AG08395 (cell line): ENCODE results near the gene BTN1A1.
"Not testable (repeated sequence)": the region's sequence is repeated elsewhere in the genome, so short reads cannot be mapped to it uniquely, and the experiment has no call there.

Experiments used
- DNase-seq: peaks from one replicate; pipeline ENCODE4 v3.0.0; 2012; ENCODE audit warnings: mixed read lengths, low spot score

Gene BTN1A1

GRCh38 chr6:26511033-26511432, 10.9 kb downstream of the BTN1A1 start:
- not testable (repeated sequence) for DNase-seq

DNA sequence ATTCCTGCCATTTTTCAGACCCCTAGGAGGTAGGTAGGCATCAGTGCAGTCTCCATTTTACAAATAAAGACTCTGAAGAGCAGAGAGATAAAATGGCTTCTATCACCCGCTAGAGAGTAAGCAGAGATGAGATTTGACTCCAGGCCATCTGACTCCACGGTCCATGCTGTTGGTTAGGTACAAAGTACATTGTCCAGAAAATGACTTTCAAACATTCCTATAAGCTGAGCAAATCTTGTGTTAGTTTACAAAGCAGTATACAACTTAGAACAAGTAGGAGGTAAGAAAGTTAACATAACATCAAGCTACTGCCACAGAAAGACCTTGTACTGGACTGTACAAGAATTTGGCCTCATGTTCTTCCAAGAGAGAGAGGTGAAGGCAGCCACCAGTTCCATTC, 14.9 kb downstream of the BTN1A1 start:
- no peak for DNase-seq

- DNase-seq = no peak
These were observed 16.7 kb downstream of the BTN1A1 start for GRCh38 chr6:26516481-26517427.

GRCh38 chr6:26519359-26519758, 19.3 kb downstream of the BTN1A1 start:
- no peak for DNase-seq

DNA sequence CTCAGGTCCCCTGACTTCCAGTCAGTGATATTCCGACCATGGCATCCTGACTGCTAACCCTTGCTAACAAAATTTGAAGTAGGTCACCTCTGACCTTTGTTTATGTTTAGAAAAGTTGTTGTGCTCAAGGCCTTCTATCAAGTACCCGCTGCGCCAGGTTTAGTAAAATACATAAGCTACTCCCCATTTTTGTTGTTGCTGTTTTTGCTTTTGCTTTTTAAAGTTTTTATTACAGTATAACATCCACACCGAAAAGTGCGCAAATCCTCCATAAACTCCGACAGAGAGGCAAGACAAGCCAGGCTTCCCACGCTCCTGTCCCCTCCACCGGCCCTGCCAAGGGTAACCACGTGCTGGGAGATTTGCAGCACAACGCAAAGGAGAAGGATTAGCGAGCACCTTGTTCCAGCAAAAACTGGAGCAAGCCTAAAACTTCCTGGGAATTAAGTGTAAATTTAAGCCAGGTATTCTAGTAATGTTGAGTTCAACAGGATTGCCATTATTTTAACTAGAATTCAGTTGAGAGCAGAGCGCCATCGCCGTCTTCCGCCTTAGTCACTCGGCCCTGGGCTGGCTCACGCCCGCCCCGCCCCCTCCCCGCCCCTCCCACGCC, 20.2 kb downstream of the BTN1A1 start:
- DNase-seq = no peak

DNA sequence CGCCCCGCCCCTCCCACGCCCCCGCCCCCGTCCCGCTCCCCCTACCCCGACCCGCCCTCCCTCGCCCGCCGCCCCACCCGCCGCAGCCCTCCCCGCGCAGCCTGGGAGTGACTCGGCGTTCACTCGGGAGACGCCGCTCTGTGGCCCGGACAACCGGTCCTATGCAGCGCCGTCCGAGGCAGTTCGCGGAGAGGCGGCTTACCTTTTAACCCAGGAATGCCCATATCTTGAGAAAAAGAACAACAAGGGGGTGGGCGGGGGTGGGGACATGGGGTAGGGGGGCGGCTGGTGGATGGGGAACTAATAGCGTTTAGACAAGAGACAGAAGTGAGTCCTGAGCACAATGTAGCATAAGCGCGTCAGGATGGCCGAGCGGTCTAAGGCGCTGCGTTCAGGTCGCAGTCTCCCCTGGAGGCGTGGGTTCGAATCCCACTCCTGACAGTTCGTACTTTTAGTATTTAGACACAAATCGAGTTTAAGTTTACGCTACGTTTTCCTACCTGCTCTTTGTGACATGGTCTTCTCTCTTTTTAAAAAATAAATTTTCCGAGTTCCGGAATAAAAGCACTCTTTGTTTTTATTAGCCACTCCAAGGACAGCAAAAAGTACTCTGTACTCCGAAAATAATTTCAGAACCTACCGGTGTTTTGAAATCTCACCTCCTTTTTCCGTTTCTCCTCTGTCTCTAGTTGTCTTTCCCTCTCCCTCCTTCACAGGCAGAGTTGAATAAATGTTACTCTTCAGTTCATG, 20.9 kb downstream of the BTN1A1 start:
- peak; percentile 96 for DNase-seq

DNA sequence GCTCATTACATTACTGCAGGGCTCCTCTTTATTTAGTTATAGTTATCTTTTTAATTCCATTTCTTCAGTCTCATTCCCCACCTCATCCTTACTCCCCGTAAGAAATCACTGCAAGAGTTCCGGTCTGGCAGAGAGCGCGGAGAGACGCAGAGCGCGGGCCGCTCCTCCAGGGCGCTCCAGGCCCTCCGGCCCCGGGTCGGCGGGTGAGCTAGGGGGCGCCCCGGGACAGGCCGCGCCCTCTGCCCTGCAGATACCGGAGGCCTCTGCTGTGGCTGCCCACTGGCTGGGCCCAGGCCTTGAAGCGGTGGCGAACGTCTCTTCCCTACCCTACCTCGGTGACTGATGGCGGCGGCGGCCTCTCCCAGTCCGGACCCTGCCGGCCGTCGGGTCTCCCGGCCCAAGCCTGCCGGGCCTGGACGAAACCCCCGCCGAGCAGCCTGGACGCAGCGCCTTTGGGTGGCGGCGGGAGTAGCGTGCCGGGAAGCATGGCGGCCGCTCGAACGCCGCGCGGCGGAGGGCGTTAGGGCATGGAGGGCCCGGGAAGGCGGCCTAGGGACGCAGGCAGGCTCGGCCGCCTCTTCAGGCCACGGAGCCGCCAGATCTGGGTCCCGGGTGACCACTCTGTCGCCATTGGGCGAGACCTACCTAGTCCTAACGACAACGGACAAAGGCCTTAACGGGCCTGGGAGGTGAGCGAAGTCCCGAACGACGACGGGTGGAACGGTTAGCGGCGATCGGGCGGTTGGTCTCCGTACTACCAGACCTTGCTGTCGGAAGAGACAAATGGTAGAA, 21.7 kb downstream of the BTN1A1 start:
- DNase-seq = peak; percentile 71

GRCh38 chr6:26522486-26523228, 22.6 kb downstream of the BTN1A1 start:
- not testable (repeated sequence) for DNase-seq

DNA sequence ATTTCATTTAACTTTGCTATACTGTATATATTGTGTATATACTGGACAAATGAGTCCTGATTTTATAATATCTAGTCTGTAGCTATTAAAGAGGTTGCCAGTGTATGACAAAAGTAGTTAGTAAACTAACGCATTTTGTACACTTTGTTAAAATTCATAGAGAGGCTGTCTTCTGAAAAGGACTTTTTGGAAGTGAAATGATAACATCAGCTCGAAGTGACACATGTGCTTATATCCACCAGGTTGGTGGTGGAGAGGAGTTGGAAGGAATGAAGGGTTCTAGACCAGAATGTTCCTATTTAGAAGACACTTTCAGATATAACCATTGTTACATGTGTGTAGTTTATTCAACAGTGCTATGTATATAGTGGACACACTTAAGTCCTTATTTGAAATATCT, 24.2 kb downstream of the BTN1A1 start:
- DNase-seq = not testable (repeated sequence)

GRCh38 chr6:26524722-26525370, 24.7 kb downstream of the BTN1A1 start:
- no peak for DNase-seq

DNA sequence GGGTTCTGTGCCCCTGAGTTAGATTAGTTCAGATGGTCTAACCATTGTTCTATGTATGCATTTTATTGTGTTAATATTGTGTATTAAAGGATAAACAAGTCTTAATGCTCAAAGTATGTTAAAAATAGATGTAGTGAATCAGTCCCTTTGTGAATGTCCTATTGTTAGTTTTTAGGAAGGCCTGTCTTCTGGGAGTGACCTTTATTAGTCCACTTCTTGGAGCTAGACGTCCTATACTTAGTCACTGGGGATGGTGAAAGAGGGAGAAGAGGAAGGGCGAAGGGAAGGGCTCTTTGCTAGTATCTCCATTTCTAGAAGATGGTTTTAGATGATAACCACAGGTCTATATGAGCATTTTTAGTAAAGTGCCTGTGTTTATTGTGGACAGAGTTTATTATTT, 25.7 kb downstream of the BTN1A1 start:
- no peak for DNase-seq

DNA sequence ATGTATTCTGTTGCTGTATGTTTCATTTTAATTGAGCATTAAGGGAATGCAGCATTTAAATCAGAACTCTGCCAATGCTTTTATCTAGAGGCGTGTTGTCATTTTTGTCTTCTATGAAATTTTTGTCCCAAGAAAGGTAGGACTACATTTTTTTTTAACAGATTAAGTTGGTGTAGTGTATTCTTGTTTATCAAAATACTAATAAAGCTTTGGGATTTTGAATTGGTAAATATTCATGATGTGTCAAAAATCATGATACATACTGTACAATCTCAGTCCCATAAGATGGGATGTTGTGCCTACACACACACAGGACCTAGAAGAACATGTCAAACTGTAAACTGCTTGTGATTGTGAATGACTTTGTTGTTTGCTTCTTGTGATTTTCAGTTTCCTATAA, 26.8 kb downstream of the BTN1A1 start:
- no peak for DNase-seq

- no peak for DNase-seq
These were observed 30.1 kb downstream of the BTN1A1 start for GRCh38 chr6:26530203-26530602.

DNA sequence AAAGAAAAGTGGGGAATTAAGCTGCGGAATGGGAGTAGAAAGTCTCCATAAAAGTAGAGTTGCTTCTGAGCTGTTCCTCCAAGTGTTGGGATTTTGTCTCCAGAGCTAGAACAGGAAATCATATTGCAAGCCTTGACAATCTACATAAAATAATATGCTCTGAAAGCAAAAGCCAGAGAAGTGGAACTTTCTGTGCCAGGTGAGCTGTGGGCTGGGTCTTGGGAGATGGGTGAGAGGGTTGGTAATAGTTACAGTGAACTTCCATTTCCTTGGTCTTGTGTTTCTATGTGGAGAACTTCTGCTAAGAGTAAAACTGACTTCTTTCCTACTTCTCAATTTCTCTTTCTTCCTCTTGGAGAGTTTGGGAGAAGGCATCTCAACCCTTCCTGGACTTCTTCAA, 31.8 kb downstream of the BTN1A1 start:
- DNase-seq = no peak

- DNase-seq = peak; percentile 77
These were observed 32.8 kb downstream of the BTN1A1 start for GRCh38 chr6:26532699-26533531.

- DNase-seq = no peak
These were observed 33.4 kb downstream of the BTN1A1 start for GRCh38 chr6:26533532-26533931.

GRCh38 chr6:26534681-26535465, 34.8 kb downstream of the BTN1A1 start:
- DNase-seq = no peak

DNA sequence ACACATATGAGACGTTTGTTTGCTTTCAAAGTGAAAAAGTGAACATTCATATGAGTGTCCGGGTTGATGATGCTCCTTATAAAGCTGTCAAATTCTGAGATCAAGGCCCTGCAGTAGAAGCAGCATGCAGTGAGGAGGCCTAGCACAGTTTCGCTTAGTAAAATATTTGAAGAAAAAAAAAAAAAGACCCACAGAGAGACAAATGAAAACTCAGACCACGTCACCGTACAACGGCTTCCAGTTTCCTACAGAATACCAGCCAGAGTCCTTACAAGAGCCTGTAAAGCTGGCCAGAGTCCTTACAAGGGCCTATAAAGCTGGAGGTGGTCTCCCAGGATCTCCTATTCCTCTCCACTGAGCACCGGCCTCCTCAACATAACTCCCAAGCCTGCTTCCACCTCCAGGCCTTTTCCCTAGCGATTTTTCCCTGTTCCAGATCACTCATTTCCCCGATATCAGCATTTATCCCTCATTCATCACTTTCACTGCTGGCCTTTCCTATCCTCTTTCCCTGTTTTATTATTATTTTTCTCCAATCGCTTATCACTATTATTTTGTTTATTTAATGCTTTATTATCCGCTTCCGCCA, 36.6 kb downstream of the BTN1A1 start:
- DNase-seq = no peak
